Adrenal gland (tissue), 5 donors: Measurements from ENCODE around the gene RNF141.

Experiments
- POLR2A ChIP-seq, 2 donors: fragments of 450-650 bp; IDR thresholded peaks; one replicate each; pipeline ENCODE4 v1.6.1; 2017; ENCODE audit warnings: antibody characterized with exemption in 2 of 2, mild to moderate bottlenecking in 2 of 2, moderate library complexity in 1 of 2
- TF ChIP-seq, protein P1 (sequence below), 6 experiments: fragments of 450-650 bp in 4 of 6; fragments of 200-600 bp in 2 of 6; sonication (generic) in 1 of 6; IDR thresholded peaks; 1 replicate in 5 of 6; 2 replicates in 1 of 6; pipeline versions ENCODE4 v1.5.1 to v1.8.0; 2016 to 2021; ENCODE audit warnings: antibody characterized with exemption in 6 of 6, mild to moderate bottlenecking in 2 of 6, moderate library complexity in 1 of 6
- donor health status: DM: no; HTN: no; CAD: no.

DNA sequence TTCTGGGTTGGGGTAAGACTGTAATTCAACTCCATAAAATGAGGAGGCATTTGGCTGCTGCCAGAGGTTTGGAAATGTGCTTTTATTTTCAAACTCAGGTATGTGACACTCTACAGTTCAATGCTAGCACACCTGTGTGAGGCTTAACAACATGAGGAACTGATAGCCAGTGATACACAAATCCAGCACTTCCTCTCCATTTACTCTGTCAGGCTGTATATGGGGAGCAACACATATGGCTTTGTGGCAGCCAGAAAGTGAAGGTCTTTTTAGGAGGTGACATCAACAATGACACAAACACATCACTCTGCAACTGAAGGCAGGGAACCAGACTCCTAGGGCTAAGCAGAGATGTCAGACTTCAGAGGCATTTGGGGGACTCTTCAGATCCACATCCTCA is 32.0 kb upstream of the RNF141 start:
- TF ChIP-seq, protein P1, sequence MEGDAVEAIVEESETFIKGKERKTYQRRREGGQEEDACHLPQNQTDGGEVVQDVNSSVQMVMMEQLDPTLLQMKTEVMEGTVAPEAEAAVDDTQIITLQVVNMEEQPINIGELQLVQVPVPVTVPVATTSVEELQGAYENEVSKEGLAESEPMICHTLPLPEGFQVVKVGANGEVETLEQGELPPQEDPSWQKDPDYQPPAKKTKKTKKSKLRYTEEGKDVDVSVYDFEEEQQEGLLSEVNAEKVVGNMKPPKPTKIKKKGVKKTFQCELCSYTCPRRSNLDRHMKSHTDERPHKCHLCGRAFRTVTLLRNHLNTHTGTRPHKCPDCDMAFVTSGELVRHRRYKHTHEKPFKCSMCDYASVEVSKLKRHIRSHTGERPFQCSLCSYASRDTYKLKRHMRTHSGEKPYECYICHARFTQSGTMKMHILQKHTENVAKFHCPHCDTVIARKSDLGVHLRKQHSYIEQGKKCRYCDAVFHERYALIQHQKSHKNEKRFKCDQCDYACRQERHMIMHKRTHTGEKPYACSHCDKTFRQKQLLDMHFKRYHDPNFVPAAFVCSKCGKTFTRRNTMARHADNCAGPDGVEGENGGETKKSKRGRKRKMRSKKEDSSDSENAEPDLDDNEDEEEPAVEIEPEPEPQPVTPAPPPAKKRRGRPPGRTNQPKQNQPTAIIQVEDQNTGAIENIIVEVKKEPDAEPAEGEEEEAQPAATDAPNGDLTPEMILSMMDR (IDR thresholded peaks at IDR 0.05), result no peak
- no peak for TF ChIP-seq POLR2A (IDR thresholded peaks at IDR 0.05)
